ENCODE measurements around the gene RMND5A.
"Not testable (repeated sequence)": the region's sequence is repeated elsewhere in the genome, so short reads cannot be mapped to it uniquely, and the experiment has no call there.

Gene RMND5A

DNA sequence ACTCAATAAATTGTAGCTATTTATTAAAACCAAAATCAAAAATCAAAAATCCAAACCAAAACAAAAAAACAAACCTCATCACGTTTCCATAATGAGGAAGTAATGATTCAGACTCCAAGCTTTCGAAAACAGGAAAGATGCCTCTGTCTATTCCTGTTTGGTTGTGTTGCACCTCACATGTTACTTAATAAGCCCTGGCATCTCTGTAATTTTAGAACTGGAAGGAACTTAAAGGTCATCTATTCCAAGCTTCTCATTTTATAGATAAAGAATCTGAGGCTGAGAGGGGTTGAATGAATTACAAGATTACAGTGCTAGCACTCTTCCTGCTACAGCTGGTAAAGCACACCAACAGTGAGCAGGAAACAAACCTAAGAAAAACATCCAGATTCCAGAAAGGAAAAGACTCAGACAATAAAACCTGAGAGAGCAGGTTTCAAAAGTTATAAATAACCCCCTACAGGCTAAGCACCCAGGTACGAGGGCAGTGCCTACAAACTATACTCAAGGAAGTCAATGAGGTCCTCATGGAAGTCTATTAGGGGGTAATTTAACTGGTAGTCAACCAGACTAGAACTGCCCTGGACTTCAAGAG, 5.4 kb upstream of the RMND5A start:
- DNase-seq (ENCODE audit: low spot score) = not testable (repeated sequence)

DNA sequence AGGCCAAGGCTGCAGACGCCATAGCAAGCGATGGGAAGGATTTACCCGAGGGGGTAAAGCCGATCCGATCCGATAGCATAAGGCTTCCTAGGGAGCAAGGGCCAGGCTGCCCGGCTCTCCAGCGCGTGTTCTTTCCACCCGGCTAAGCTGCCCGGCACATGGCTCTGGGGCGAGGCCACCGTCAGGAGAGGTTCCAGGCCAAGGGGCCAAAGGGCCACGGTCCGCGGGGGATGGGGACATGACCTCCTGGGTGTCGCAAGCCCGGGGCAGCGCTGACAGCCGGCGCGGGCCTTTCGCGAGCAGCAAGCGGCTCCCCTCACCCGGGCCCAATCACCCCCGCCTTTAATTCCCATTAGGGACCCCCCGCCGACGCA, 841 bp upstream of the RMND5A start:
- DNase-seq (ENCODE audit: low spot score) = not testable (repeated sequence)

DNA sequence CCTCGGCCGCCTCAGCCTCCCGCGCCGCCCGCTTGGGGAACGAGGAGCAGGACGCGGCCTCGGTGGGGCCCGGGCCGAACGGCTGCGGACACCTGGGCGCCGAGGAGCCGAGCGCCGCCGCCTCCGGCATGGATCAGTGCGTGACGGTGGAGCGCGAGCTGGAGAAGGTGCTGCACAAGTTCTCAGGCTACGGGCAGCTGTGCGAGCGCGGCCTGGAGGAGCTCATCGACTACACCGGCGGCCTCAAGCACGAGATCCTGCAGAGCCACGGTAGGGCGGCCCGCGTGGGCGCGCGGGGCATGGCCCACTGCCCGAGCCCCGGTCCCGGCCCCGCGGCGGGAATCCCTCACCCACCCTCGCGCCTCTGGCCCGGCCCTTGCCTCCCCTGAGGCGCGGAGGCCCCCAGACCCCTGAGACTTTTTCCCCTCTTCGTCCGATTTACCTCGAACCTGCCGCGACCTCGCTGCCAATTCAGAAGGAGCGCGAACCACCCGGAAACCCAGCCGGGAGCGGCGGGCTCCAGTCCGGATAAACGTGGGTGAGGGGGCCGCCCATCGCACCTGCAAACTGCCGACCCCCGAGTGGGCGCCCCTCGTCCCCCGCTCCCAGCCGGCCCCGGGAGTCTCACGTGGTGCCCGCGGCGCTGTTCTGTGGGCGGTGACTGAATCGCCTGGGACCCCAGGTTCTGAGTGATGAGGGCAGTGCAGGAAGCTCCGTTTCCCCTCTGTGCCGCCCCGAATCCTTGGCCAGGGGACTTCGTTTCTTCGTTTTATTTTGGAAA, 639 bp downstream of the RMND5A start:
- DNase-seq (ENCODE audit: low spot score) = peak; percentile 22

DNA sequence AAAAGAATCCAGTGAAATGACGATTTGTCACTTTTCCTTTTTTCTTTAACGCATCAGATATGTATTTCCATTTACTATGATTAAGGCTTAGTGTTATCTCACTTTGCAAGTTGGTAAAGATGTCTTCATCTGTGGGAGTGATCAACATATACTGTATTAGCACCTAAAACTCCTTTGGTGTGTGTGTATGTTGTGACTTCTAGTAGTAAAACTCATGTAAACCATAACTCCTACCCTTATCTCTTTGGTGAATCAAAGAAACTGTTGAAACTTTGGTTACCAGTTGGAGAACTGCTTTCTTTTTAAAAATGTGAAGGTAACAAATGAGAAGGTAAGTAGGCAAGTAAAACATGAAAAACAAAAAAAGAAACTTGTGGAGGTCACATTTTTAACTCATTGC, 5.6 kb downstream of the RMND5A start:
- DNase-seq (ENCODE audit: low spot score) = not testable (repeated sequence)

DNA sequence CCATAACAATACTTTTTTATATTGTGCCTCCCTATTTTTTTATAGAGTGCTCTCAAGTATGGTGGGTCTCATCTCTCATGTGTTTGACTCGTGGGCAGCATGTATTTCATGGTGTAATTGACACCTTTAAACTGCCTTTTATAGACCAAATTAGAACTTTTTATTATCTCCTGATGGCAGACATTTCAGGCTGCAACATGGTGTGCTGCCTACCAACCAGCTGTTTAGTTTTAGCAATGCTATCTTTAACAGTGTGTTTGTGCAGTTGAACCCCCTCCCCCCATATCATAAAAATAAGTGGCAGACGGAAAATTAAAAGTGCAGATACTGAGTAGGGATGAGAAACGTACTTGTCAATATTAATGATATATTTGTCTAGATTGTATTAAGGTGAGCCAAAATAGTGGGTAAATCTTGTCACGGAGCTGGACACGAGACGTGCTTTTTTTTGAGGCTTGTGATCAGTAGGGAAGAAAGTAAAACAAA, 12.0 kb downstream of the RMND5A start:
- not testable (repeated sequence) for DNase-seq (ENCODE audit: low spot score)

DNA sequence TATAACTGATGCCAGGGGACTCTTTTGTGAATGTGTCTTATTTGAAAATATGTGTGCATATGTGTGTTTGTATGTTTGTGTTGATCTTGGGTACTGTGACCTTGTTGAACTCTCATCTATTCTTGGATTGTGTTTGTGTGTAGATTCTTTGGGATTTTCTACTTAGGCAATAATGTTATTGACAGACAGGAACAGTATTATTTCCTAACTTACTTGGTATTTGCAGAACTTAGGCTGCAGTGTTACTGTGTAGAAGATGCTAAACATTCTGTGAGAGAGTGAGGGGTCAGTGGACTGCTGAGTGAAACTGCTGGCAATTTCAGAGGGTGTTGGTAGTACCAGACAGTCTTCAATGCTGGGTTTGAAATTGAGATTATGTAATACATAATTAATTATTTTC, 12.7 kb downstream of the RMND5A start:
- DNase-seq (ENCODE audit: low spot score) = not testable (repeated sequence)

DNA sequence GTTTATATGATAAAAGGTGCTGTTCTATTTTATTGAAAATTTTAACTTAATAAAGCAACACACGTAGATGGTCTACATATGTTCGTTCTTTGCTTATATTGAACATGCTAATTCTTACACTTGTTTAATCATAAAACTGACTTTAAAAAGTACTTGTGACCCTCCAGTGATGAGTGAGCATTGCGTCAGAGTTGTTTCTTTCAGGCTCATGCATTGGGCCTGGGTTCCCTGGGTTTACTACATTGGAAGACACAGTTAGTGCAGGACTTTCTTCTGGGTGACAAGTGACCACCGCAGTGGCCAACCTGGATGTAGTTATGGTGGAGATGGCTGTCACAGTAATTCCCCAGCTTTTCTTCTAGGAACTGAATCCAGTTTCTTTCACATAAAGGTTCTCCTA, 13.4 kb downstream of the RMND5A start:
- DNase-seq (ENCODE audit: low spot score) = not testable (repeated sequence)

DNA sequence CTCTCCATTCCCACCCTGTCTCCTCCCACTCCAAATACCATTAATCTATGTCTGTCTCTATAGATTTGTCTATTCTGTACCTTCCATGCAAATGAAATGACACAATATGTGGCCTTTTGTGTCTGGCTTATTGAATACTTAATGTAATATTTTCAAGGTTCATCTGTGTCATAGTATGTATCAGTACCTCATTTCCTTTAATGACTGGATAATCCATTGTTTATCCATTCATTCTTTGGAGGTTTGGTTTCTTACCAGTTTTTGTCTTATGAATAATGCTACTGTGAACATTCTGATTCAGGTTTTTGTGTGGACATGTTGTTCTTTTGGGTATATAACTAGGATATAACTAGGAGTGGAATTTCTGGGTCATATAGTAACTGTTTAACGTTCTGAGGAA, 14.8 kb downstream of the RMND5A start:
- DNase-seq (ENCODE audit: low spot score) = not testable (repeated sequence)

DNA sequence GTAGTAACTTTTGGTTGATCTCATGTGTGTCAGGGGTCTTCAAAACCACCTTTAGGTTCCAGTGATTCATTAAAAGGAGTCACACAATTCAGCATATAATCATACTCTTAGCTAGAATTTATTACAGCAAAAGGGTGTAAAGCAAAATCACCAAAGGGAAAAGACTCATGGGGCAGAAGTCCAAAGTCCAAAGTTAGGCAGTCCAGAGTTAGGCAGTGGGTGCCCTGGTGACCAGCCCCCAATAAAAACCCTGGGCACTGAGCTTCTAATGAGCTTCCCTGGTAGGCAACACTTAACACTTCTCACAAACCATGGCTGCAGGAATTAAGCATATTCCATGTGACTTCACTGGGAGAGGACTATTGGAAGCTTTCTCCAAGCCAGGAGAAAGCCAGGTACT, 19.4 kb downstream of the RMND5A start:
- DNase-seq (ENCODE audit: low spot score) = not testable (repeated sequence)

DNA sequence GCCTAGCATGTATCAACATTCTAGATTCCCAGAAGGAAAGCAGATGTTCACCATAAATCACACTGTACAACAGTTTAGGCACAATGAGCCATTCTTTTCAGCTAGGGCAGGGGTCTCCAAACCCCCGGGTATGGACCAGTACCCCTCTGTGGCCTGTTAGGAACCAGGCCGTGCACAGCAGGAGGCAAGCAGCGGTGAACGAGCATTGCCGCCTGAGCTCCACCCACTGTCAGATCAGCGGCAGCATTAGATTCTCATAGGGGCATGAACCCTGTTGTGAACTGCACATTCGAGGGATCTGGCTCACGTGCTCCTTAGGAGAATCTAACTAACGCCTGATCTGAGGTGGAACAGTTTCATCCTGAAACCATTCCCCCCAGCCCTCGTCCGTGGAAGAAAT, 19.8 kb downstream of the RMND5A start:
- not testable (repeated sequence) for DNase-seq (ENCODE audit: low spot score)

DNA sequence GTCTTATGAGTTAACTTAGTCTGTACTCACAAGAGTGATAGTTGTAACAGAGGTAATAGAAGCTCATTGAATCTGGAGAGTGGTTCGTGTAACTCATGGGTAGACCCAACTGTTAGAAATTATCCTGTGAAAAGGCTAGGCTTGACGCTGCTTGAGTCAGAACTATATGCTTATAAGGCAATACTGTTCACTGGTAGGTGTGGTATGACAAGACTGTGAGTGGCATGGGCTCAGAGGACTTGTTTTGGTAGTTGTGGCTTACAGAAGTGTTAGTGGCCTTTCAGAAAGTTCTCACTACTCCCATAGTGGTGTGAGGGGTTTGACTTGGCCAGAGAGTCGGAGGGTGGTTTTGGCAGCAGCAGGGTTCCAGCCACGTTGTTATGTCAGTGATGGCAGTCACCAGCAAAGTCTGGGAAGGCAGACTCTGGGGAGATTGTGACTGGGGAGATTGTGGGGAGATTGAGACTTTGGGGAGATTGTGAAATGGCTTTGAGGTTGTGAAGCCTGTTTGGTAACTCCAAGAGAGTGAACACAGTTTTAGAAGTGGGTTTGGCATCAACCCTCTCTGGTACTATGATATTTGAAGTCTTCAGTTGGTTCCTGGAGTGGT, 21.9 kb downstream of the RMND5A start:
- not testable (repeated sequence) for DNase-seq (ENCODE audit: low spot score)

DNA sequence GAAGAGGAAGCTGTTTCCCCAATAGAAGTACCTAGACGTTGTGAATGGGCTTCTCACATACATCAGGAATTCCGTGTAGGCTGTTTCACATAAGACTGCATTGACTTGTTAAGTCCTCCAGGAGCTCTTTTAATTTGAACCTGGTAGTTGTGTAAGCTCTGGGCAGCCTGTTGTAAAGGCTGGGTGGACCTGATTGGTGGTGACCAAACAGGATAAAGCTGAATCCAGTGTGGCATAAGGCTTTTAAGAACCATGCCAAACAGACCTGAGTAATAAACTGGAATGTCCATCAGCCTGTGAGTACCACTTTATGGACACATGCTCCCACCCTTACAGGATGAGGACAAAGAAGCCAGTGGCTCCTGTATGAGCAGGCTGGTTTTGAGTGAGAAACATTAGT, 24.1 kb downstream of the RMND5A start:
- DNase-seq (ENCODE audit: low spot score) = no peak

DNA sequence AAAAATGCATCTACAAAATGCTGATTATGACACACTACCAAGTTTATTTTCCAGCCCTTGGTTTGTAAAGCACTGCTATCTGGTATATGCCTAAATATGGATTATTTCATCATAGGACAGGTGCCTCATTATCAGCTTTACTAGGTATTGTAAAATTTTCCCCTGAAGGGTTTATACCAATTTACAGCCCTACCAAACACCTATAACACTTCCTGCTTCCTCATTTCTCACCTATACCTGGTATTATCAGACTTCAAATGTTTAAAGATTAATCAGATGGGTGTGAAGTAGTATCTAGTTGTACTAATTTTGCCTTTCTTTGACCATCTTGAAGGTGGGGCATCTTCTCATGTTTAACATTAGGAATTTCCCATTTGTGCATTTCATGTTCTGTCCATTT, 26.8 kb downstream of the RMND5A start:
- no peak for DNase-seq (ENCODE audit: low spot score)

DNA sequence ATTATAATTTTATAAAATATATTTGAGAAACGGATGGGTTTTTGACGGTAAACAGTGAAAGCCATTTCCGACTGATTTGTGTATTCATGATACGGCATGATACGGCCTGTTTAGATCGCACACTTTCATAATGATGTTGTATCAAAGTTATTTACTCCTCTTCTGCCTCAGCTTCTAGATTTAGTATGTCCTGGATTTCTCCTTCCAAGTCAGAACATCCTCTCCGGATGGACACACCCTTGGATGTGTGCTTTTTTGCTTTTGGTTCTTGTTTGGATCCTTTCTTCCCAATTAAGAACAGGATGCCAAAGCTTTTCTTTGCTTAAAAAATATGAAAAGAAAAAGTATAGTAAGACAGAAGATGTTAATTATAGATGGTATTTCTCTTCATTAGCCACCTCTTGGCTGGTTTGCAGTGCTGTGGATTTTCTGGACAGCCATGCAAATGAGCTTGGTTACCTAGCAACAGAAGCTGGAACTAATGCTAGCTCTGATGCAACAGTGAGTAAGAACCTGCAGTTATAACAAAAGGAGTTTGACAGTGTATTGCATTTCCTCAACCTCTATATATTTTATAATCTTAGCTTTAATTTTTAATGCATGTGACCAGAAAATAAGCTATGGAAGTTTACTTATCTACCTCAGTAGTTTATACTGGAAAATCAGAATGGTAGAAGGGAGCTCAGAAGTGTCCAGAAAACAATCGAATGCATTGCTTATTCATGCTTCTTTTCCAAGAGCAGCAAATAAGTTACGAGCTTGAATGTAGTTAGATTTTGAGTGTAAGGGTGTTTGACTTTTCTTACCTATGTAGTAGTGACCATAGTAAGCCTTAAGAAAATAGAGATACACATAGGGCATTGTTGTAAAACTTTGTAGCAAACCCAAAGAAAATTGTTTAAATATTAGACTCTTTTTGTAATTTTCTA, 27.9 kb downstream of the RMND5A start:
- peak; percentile 72 for DNase-seq (ENCODE audit: low spot score)

DNA sequence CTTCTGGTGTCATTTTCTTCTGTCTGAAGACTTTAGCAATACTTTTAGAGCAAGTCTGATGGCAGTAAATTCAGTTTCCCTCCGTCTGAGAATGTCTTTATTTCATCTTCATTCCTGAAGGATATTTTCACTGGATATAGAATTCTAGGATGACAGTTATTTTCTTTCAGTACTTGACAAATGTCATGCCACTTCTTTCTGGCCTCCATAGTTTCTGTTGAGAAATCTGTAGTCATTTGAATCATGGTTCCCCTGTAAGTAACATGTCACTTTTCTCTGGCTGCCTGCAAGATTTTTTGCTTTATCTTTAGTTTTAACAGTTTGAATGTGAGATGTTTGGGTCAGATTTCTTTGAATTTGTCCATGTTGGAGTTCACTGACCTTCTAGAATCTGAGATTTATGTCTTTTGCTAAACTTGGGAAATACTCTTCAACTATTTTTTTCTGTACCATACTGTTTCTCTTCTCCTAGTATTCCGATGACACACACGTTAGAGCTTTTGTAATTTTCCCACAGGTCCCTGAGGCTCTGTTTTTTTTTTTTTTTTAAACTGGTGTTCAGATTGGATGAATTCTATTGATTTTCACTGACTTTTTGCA, 30.2 kb downstream of the RMND5A start:
- no peak for DNase-seq (ENCODE audit: low spot score)

DNA sequence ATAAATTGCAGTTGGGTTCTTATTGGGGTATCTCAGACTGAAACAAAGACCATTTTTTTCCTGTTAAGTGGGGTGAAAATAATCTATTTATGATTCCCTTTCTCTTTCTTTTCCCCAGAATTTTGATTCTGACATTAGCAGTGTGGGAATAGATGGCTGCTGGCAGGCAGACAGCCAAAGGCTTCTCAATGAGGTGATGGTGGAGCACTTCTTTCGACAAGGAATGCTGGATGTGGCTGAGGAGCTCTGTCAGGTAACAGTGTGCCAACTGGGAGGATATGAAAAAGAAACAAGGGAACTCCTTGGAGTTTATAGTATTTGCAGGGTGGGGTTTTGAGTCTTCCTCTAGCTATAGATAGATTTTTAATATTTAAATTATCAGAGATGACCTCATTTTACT, 31.7 kb downstream of the RMND5A start:
- no peak for DNase-seq (ENCODE audit: low spot score)

DNA sequence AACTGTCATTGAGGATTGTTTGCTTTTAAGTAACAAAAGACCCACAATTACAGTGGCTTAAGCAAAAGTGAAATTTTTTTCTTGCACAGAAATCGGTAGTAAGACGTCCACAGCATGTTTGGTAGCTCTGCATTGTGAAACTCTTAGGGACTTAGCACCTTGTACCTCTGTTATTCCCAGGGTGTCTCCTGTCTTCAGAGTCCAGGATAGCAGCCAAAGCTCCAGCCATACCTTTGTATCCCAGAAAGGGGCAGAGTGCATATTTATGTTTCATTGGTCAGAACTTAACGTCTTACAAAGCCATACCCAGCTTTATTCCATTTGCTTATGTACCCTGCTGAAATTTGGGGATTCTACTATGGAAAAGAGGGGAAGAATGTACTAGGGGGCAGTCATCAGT, 32.8 kb downstream of the RMND5A start:
- no peak for DNase-seq (ENCODE audit: low spot score)

DNA sequence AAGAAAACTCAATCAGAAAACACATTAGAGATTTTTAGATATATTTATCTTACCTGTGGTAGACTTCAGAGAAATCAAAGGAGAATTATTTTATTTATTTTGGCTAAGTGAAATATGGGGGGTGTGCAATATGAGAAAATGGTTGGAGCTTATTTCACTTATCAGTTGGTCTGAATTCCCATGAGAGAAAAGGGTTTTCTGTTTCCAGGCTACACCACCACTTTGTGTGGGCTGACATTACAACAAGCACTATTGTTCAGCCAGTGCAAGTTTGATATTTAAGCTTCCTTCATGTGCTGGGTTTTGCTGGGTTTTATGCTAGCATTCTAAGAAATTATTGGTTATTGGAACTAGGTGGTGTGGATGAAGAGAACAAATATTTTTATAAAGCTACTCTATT, 33.5 kb downstream of the RMND5A start:
- DNase-seq (ENCODE audit: low spot score) = peak; percentile 67

DNA sequence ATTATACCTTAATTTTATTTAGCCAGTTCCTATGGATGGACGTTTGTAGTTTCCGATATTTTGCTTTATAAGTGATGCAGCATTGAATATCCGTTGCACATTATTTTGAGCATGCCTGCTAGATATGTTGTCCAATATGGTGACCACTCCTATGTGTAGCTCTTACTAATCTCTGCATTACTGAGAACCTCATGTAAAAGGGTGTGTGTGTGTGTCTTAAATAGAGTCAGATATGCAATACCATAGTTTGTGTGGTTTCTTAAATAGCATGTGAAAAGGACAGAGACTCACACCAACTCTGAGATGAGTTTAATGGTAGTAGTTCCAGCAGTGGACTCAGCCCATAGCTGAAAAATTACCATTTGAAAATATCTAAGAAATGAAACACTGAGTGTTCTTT, 38.3 kb downstream of the RMND5A start:
- no peak for DNase-seq (ENCODE audit: low spot score)

DNA sequence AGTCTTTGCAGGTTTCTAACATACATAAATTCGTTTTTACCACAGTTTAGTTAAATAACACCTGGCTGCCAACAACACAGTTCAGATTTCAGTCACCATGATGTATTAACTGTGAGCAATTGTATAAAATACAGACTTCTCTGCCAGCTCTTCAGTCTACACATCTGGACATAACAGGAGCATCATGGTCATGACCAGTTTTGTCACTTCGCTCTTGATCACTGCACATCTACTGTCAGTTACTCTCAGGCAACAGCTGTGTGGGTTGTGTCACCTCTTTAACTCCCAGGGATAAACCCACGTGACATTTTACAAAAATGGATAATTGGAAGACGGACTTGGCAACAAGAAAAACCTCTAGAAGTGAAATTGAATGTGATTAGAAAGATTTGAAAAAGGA, 40.3 kb downstream of the RMND5A start:
- no peak for DNase-seq (ENCODE audit: low spot score)

DNA sequence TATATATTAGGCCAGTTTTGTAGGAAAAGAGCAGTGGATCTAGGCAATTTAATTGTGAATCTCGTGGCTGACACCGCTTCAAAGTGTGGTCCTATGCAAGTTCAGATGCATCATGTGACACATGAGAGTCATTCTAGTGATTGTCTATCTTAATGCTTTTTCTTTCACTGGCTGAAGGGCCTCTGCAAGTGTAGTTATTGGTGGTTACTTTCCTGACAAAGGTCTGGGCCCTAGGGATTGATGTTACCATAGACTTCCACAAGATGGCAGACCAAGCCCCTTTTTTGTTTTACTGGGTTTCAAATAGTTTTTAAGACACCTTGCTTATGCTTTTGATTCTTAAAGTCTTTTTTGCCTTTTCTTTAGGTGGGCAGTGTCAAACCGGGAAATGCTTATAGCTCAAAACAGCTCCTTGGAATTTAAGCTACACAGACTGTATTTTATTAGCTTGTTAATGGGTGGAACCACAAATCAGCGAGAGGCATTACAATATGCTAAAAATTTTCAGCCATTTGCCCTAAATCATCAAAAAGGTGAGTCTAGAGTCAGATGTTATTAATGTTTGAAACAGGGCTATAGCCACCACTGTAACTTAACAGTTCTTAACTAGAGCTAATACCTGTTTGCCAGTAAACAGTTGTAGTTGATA, 44.7 kb downstream of the RMND5A start:
- DNase-seq (ENCODE audit: low spot score) = peak; percentile 48

Data from globus pallidus (tissue), 1 donor.